Kidney tubule cell (primary cell): ENCODE measurements around the gene AUTS2.

Experiments
- DNase-seq: peaks from one replicate; pipeline ENCODE4 v3.0.0-alpha.2; 2018; ENCODE audit warnings: low spot score

AUTS2 gene

GRCh38 chr7:70307544-70308106, 709.4 kb downstream of the AUTS2 start:
- DNase-seq = no peak

- DNase-seq = no peak
Measured at GRCh38 chr7:70312336-70312735, 714.1 kb downstream of the AUTS2 start.

GRCh38 chr7:70313271-70313670, 715.0 kb downstream of the AUTS2 start:
- peak; percentile 85 for DNase-seq

- no peak for DNase-seq
Measured at GRCh38 chr7:70313687-70314086, 715.4 kb downstream of the AUTS2 start.

- no peak for DNase-seq
Measured at GRCh38 chr7:70314221-70314620, 715.9 kb downstream of the AUTS2 start.

- DNase-seq = no peak
Measured at GRCh38 chr7:70316745-70317144, 718.5 kb downstream of the AUTS2 start.

- peak; percentile 68 for DNase-seq
Measured at GRCh38 chr7:70317356-70317755, 719.1 kb downstream of the AUTS2 start.

- no peak for DNase-seq
Measured at GRCh38 chr7:70318511-70318910, 720.2 kb downstream of the AUTS2 start.

- DNase-seq = no peak
Measured at GRCh38 chr7:70319057-70319456, 720.8 kb downstream of the AUTS2 start.

- DNase-seq = no peak
Measured at GRCh38 chr7:70321016-70321590, 722.8 kb downstream of the AUTS2 start.

- no peak for DNase-seq
Measured at GRCh38 chr7:70322856-70323255, 724.6 kb downstream of the AUTS2 start.

- DNase-seq = peak; percentile 68
Measured at GRCh38 chr7:70325509-70326101, 727.3 kb downstream of the AUTS2 start.

GRCh38 chr7:70334295-70334694, 736.0 kb downstream of the AUTS2 start:
- no peak for DNase-seq

GRCh38 chr7:70334871-70335270, 736.6 kb downstream of the AUTS2 start:
- DNase-seq = no peak

GRCh38 chr7:70336536-70336935, 738.3 kb downstream of the AUTS2 start:
- DNase-seq = no peak

- no peak for DNase-seq
Measured at GRCh38 chr7:70338015-70338414, 739.7 kb downstream of the AUTS2 start.

GRCh38 chr7:70340236-70340635, 742.0 kb downstream of the AUTS2 start:
- no peak for DNase-seq

GRCh38 chr7:70341446-70341845, 743.2 kb downstream of the AUTS2 start:
- no peak for DNase-seq

GRCh38 chr7:70343519-70343918, 745.2 kb downstream of the AUTS2 start:
- no peak for DNase-seq

GRCh38 chr7:70344726-70345125, 746.5 kb downstream of the AUTS2 start:
- DNase-seq = no peak

GRCh38 chr7:70346844-70347462, 748.7 kb downstream of the AUTS2 start:
- DNase-seq = no peak

GRCh38 chr7:70347463-70348254, 749.4 kb downstream of the AUTS2 start:
- peak; percentile 37 for DNase-seq

- no peak for DNase-seq
Measured at GRCh38 chr7:70349031-70349430, 750.8 kb downstream of the AUTS2 start.
